ENCODE measurements around the gene CPEB3. TPM values are rescaled to one million over a fixed set of nuclear protein-coding genes. Genes with fewer than 3 reads are reported as not detected.
A peak's percentile ranks its signal among the peaks of the same experiment; 100 is the strongest.

CPEB3 gene
- total RNA-seq, 2 donors from 2014 or later = 1.7 to 2.2 TPM

DNA sequence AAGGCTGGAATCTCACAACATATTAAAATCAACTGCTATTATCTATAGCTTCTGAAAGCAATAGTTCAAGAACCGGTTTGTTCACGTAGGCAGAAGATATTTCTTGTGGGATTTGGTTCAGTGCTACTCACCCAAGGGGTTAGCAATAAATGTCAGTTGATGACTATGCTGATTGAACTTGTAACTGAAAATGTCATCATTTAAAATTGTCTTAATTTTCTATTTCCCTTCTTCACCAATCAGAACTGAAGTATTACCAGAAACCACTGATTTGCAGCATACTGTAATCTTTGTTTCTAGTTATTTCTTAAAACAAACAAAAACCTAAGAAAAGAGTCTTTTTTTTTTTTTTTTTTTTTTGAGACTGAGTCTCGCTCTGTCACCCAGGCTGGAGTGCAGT, 46.1 kb downstream of the CPEB3 start:
- peaks cover 33% of the 10 kb centered on the region for H3K4me1 Mint-ChIP-seq (ENCODE audit: low read depth)
- H3K27ac Mint-ChIP-seq = no peak overlapping the region
- no peaks in the 10 kb centered on the region for H3K9me3 Mint-ChIP-seq
- DNase-seq (no peak), ATAC-seq (replicated peaks in 1 of 2) (no peak)
- no peak overlapping the region for H3K4me3 Mint-ChIP-seq
- H3K36me3 Mint-ChIP-seq (ENCODE audit: insufficient read depth in 2 of 2) = peaks cover 0 to 2% of the 10 kb centered on the region in 2 donors
- H3K27me3 Mint-ChIP-seq (ENCODE audit: low read depth) = peaks cover 6% of the 10 kb centered on the region

DNA sequence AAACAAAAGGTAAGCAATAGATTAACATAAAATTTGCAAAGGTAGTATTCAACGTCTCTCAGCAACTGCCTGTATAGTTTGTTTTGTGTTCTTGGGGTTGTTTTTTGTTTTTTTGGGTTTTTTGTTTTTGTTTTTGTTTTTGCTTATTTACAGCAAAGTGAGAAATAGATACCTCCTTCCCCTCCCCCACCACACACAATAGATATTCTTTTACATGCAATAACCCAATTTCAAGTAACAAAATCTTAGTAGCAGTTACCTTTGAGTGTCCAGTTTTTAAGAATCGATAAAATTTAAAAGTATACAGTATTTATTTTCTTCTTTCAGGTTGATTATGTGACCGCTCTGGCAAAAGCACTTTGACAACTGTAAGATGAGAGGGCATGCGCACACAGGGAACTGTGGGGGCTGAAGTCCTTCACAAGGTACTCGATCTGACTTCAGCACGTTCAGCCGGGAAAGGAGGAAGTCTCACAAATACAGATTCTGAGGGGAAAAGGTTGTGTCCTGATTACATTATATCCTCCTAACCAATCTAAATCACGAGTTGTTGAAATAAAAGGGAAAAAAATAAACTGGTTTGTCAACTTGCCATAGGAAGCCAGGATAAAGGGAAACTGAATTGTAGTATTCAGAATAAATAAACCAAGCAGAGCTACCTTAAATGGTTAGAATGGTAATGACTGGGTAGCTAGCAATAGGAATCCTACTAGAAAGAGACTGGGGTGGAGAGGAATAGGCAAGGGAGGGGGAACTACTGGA, 47.8 kb downstream of the CPEB3 start:
- H3K27me3 Mint-ChIP-seq (ENCODE audit: low read depth) = peaks cover 19% of the 10 kb centered on the region
- peaks cover 41% of the 10 kb centered on the region for H3K4me1 Mint-ChIP-seq (ENCODE audit: low read depth)
- no peaks in the 10 kb centered on the region for H3K9me3 Mint-ChIP-seq
- DNase-seq (peak; percentile 19 to 22), ATAC-seq (replicated peaks in 1 of 2) (peak; percentile 45 to 57)
- H3K36me3 Mint-ChIP-seq (ENCODE audit: insufficient read depth in 2 of 2) = peaks cover 4 to 6% of the 10 kb centered on the region in 2 donors
- H3K4me3 Mint-ChIP-seq = peak overlapping the region; percentile 75 to 79
- peak overlapping the region; percentile 20 for H3K27ac Mint-ChIP-seq

DNA sequence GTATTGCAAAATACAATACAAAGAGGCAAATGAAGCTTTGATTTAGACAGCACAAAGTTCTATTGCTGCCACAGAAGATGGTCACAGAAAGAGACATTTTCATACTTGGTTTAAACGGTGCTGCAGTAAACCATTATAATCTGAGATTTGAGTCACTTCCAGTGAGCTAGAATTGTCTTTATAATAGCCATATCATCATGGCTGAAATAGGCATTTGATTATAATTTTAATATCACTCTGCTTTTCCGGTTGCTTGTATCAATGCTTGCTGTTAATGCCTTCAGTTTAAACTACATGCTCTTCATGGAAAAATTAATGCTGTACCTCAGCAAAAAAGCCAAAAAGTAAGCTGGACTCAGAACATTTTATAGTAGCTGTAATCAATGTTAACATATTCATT, 48.5 kb downstream of the CPEB3 start:
- no peak for ATAC-seq (replicated peaks in 1 of 2)
- H3K4me3 Mint-ChIP-seq = peak overlapping the region; percentile 38 to 69
- H3K9me3 Mint-ChIP-seq = no peaks in the 10 kb centered on the region
- no peak for DNase-seq
- H3K27ac Mint-ChIP-seq = no peak overlapping the region
- peaks cover 21% of the 10 kb centered on the region for H3K27me3 Mint-ChIP-seq (ENCODE audit: low read depth)
- peaks cover 4 to 6% of the 10 kb centered on the region in 2 donors for H3K36me3 Mint-ChIP-seq (ENCODE audit: insufficient read depth in 2 of 2)
- H3K4me1 Mint-ChIP-seq (ENCODE audit: low read depth) = peaks cover 41% of the 10 kb centered on the region

DNA sequence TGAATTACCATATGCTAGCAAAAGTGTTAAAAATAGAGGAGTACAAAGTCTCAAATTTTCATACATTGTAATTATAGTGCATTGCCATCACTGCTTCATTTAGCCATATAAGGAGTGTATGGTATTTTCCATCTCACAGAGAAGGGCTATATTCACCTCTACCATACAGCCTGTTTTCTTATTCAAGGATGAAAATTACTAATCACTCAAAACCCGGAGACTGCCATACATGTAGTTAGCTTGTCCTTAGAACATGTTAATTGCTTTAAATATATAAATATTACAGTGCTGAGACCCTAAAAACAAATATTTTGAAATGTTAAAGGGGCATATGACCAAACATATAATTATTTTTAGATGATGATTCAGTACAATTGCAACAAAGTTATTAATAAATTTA, 49.4 kb downstream of the CPEB3 start:
- ATAC-seq (replicated peaks in 1 of 2) (no peak), DNase-seq (no peak)
- Mint-ChIP-seq H3K36me3 (ENCODE audit: insufficient read depth in 2 of 2) (peaks cover 4 to 6% of the 10 kb centered on the region in 2 donors), H3K9me3 (no peaks in the 10 kb centered on the region), H3K4me3 (peak overlapping the region; percentile 80 to 96), H3K27ac (no peak overlapping the region), H3K4me1 (ENCODE audit: low read depth) (peaks cover 41% of the 10 kb centered on the region), H3K27me3 (ENCODE audit: low read depth) (peaks cover 21% of the 10 kb centered on the region)

DNA sequence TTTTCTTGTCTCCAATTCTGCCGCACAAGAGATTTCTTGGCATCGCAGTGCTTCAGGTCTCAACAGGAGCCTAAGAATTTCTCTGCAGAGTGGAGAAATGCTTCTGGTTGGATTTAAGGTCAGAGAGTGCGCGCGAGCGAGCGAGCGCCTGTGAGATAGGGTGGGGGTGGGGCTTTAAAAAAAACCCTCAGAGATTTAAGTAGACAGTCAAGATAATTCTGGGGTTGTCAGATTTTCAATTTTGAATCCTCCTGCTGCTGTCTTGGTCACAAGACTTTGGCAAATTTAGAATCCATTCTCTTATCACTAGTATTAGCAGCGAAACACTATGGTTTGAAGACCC, 49.7 kb downstream of the CPEB3 start:
- Mint-ChIP-seq H3K9me3 (no peaks in the 10 kb centered on the region), H3K4me3 (peak overlapping the region; percentile 80 to 96), H3K36me3 (ENCODE audit: insufficient read depth in 2 of 2) (peaks cover 4 to 6% of the 10 kb centered on the region in 2 donors), H3K4me1 (ENCODE audit: low read depth) (peaks cover 41% of the 10 kb centered on the region), H3K27me3 (ENCODE audit: low read depth) (peaks cover 21% of the 10 kb centered on the region), H3K27ac (no peak overlapping the region)
- ATAC-seq (replicated peaks in 1 of 2) (no peak), DNase-seq (no peak)

DNA sequence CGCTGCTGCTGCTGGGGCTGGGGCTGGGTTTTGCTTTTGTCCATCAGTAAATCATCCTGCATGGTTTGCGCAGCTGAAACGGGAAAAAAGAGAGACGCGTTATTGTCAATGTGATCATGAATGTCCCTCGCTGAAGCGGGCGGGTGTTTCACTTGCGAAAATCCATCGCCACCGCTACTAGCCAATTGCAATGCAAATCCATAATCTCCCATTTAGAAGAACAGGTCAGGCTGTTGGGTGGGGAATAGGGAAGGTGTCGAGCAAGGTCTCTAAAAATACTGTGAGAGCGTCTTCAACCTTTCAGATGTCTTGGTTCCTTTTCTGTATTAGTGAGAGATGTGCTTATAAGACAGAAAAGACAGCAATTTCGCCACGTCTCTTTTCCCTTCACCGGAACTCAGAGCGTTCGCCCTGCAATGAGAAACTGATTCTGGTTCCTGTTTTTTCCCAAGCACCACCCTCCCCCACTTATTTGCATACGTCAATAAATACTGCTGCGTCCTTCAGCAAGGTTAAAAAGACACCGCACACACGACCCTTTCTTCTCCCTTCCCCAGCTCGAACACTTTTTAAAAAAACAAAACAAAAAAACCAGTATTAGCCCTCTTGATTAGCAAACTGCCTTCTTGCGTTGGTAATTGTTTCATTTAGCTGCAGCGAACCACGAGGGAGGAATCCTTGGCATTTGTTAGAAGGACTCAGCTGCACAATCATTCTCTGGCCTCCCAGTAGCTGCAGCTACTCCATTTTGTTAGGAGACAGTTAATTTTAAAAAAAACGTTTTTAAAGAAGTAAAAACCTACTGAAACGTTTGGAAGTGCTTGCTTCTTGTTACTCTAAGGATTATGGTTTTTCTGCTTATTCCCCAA, 50.4 kb downstream of the CPEB3 start:
- peaks cover 41% of the 10 kb centered on the region for H3K4me1 Mint-ChIP-seq (ENCODE audit: low read depth)
- H3K27me3 Mint-ChIP-seq (ENCODE audit: low read depth) = peaks cover 21% of the 10 kb centered on the region
- H3K36me3 Mint-ChIP-seq (ENCODE audit: insufficient read depth in 2 of 2) = peaks cover 4 to 6% of the 10 kb centered on the region in 2 donors
- H3K27ac Mint-ChIP-seq = peak overlapping the region; percentile 34
- no peaks in the 10 kb centered on the region for H3K9me3 Mint-ChIP-seq
- H3K4me3 Mint-ChIP-seq = peak overlapping the region; percentile 80 to 96
- ATAC-seq (replicated peaks in 1 of 2) = peak; percentile 30 to 56
- DNase-seq = peak; percentile 13 to 26

DNA sequence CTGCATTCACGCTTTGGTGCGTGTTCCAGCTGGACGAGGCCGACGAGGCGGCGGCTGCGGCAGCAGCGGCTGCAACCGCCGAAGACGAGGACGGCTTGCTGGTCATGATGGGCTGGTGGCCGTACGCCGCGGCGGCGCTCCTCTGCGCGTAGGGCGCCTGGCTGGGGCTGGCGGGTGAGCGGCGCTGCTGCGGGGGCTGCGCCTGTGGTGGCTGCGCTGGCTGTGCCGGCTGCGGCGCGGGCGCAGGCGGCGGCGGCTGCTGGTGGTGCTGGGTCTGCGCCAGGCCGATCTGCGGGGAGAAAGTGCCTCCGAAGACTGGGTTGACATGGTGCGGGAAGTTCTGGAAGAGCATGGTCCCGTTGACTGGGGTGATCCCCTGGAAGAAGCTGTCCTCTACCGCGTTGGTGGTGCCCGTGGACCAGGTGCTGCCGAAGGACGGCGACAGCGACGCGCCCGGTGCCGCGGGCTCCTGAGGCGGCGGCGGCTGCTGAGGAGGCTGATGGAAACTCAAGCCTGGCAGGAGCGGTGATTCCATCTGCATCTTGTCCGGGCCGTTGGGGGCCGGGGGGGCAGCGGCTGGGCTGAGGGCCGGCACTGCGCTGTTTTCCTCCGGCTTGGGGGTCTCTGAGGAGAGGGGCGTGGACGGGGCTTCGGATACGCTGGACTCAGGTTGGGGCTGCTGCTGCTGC, 51.1 kb downstream of the CPEB3 start:
- peaks cover 4 to 6% of the 10 kb centered on the region in 2 donors for H3K36me3 Mint-ChIP-seq (ENCODE audit: insufficient read depth in 2 of 2)
- no peak overlapping the region for H3K27ac Mint-ChIP-seq
- H3K27me3 Mint-ChIP-seq (ENCODE audit: low read depth) = peaks cover 21% of the 10 kb centered on the region
- H3K4me1 Mint-ChIP-seq (ENCODE audit: low read depth) = peaks cover 41% of the 10 kb centered on the region
- peak; percentile 82 to 84 for ATAC-seq (replicated peaks in 1 of 2)
- DNase-seq = peak; percentile 40 to 45
- H3K4me3 Mint-ChIP-seq = peak overlapping the region; percentile 80 to 96
- no peaks in the 10 kb centered on the region for H3K9me3 Mint-ChIP-seq

DNA sequence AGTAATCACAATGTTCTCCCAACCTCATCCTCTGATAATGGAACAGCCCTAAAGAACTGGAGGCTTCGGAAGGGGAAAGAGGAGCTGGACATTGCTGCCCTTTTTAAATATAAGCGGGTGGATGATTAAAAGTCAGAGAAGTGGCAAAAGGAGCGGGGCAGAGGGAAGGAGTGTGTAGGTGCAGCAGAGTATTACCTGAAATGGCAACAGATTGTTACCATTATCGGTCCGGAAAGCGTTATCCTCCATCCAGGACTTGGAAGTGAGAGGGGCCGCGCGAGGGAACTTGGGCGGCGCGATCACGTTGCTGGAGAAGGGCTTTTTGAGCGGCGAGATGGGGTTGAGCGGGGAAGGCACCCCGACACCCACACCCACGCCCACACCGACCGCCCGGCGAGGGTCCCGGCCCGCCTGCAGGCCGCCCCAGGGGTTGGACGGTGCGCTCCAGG, 51.7 kb downstream of the CPEB3 start:
- ATAC-seq (replicated peaks in 1 of 2) (no peak), DNase-seq (no peak)
- H3K36me3 Mint-ChIP-seq (ENCODE audit: insufficient read depth in 2 of 2) = peaks cover 4 to 6% of the 10 kb centered on the region in 2 donors
- H3K27ac Mint-ChIP-seq = no peak overlapping the region
- H3K27me3 Mint-ChIP-seq (ENCODE audit: low read depth) = peaks cover 21% of the 10 kb centered on the region
- H3K4me3 Mint-ChIP-seq = peak overlapping the region; percentile 72 to 88
- H3K9me3 Mint-ChIP-seq = no peaks in the 10 kb centered on the region
- H3K4me1 Mint-ChIP-seq (ENCODE audit: low read depth) = peaks cover 41% of the 10 kb centered on the region

DNA sequence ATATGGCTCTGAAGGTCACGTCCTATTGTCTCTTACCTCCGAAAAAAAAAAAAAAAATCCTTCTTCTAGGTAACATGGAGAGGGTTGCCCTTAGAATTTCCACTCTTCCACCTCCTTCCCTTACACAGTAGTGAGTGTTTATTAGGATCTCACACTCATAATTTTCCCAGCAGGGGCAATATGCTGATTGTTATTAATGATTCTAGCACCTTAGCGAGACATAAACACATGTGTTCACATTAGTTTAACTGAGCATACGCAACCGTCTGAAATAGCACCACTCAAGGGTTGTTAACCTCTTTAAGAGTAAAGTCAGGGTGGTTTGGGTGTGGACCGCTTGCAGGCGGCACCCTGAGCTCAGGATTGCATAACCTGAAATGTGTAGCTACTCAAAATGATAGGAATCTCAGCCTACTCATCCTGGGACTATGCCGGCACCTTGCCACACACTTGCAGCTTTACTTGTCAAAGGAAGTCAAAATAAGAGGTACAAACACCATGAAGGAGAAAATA, 52.2 kb downstream of the CPEB3 start:
- H3K9me3 Mint-ChIP-seq = no peaks in the 10 kb centered on the region
- peak overlapping the region; percentile 72 to 88 for H3K4me3 Mint-ChIP-seq
- ATAC-seq (replicated peaks in 1 of 2) (no peak), DNase-seq (no peak)
- no peak overlapping the region for H3K27ac Mint-ChIP-seq
- peaks cover 4 to 6% of the 10 kb centered on the region in 2 donors for H3K36me3 Mint-ChIP-seq (ENCODE audit: insufficient read depth in 2 of 2)
- peaks cover 41% of the 10 kb centered on the region for H3K4me1 Mint-ChIP-seq (ENCODE audit: low read depth)
- H3K27me3 Mint-ChIP-seq (ENCODE audit: low read depth) = peaks cover 21% of the 10 kb centered on the region

DNA sequence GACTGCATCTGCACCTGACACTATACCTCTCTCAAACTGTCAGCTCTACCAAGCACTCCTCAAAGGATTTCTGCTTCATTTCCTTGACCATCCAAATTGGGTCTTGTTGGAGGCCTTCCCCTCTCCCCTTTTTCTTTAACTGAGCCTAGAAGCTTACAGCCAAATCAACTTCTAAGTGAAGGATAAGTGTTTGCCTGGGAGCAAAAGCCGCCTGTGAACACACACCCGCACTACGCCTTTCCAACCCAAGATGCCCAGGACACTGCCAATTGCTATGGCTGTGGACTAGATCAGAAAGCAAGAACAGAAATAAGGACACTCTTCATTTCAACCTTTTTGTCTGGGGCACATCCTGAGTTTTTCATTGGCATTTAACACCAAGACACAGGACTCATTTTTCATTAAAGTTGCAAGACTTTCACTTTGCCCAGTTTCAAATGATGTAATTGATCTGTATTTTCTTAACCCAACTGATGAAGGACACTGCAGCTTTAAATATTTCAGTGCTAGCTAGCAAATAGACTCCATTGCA, 52.8 kb downstream of the CPEB3 start:
- Mint-ChIP-seq H3K9me3 (no peaks in the 10 kb centered on the region), H3K4me3 (no peak overlapping the region), H3K27me3 (ENCODE audit: low read depth) (peaks cover 21% of the 10 kb centered on the region), H3K4me1 (ENCODE audit: low read depth) (peaks cover 40% of the 10 kb centered on the region), H3K27ac (no peak overlapping the region), H3K36me3 (ENCODE audit: insufficient read depth in 2 of 2) (peaks cover 4 to 6% of the 10 kb centered on the region in 2 donors)
- ATAC-seq (replicated peaks in 1 of 2) = no peak
- no peak for DNase-seq

DNA sequence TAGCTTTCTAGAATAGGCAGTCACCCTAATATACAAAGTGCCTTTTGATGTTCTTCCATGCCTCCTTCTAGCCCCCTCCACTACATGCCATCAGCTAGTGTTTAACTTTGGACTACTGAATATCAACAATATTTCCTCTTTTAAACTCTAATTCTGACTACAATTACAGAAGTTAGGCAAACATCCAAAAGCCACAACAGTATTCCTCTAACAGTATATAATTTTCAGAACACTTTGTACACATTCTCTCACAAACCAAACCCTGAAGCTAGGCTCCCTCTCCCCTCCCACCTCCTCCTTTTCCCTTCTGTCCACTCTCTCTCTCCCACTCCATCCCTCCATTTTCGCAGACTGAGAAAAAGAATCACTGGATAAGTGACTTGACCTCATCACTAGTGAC, 59.7 kb downstream of the CPEB3 start:
- H3K27me3 Mint-ChIP-seq (ENCODE audit: low read depth) = no peaks in the 10 kb centered on the region
- DNase-seq (no peak), ATAC-seq (replicated peaks in 1 of 2) (no peak)
- H3K9me3 Mint-ChIP-seq = no peaks in the 10 kb centered on the region
- no peaks in the 10 kb centered on the region for H3K36me3 Mint-ChIP-seq (ENCODE audit: insufficient read depth in 2 of 2)
- no peak overlapping the region for H3K4me3 Mint-ChIP-seq
- peaks cover 9% of the 10 kb centered on the region for H3K4me1 Mint-ChIP-seq (ENCODE audit: low read depth)
- no peak overlapping the region for H3K27ac Mint-ChIP-seq

DNA sequence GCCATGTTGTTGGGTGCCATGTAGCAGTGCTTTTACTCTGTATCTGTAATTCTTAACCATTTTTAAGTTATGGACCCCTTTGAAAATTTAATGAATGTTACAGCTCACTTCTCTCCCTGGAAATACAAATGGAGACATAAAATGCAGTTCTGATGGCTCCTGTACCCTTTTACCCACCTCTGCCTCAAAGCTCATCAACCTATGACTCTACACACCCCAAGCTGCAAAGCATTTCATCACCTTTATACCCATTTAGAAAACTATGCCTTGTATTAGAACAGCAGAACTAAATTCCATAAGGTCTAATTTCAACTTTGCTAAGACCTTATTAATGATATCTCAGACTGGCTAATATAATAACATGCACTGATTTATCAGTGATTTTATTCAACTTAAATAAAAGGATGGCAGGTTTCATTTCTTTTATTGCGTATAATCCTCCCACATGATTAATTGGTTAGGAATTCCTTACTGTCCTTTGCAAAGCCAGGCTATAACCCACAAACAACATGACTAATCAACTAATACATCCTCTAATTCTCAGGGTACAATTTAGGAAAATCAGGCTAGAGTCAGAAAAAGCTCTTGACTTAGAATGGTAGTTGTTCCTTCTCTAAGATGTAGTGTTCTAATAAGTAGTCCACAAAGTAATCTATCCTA, 68.1 kb downstream of the CPEB3 start:
- Mint-ChIP-seq H3K36me3 (ENCODE audit: insufficient read depth in 2 of 2) (no peaks in the 10 kb centered on the region), H3K9me3 (no peaks in the 10 kb centered on the region), H3K27ac (no peak overlapping the region), H3K4me3 (no peak overlapping the region), H3K4me1 (ENCODE audit: low read depth) (no peaks in the 10 kb centered on the region), H3K27me3 (ENCODE audit: low read depth) (no peaks in the 10 kb centered on the region)
- DNase-seq = no peak
- ATAC-seq (replicated peaks in 1 of 2) = no peak
